Left lung (tissue), 10 donors: ENCODE data around the gene CORO1C. TPM values are rescaled to one million over a fixed set of nuclear protein-coding genes. Genes with fewer than 3 reads are reported as not detected.
"Not testable (repeated sequence)": the region's sequence is repeated elsewhere in the genome, so short reads cannot be mapped to it uniquely, and the experiment has no call there.

Source experiments
- ATAC-seq: fragments of 200-7000 bp; cut with Tn5 transposase; one replicate; pipeline ENCODE4 v1.9.1; 2020; ENCODE audit warnings: moderate library complexity
- DNase-seq, 4 donors: peaks; one replicate each; pipeline ENCODE4 v3.0.0-alpha.2; 2013 to 2020
- H3K27ac ChIP-seq, 2 donors: fragments of 200-600 bp; sonication (generic) in 1 of 2; one replicate each; pipeline versions ENCODE4 v1.5.0 to v1.8.0; 2020 to 2021
- H3K27me3 ChIP-seq, 2 donors: fragments of 200-600 bp; sonication (generic) in 1 of 2; one replicate each; pipeline versions ENCODE4 v1.5.0 to v1.8.0; 2020 to 2021
- H3K36me3 ChIP-seq, 2 donors: fragments of 200-600 bp; sonication (generic) in 1 of 2; one replicate each; pipeline versions ENCODE4 v1.5.0 to v1.8.0; 2020 to 2021
- H3K4me1 ChIP-seq, 2 donors: fragments of 200-600 bp; one replicate each; pipeline ENCODE4 v1.8.0; 2021
- H3K4me3 ChIP-seq, 2 donors: fragments of 200-600 bp; sonication (generic) in 1 of 2; one replicate each; pipeline versions ENCODE4 v1.5.0 to v1.8.0; 2020 to 2021; ENCODE audit warnings: mild to moderate bottlenecking in 1 of 2
- H3K9me3 ChIP-seq, 2 donors: fragments of 200-600 bp; sonication (generic) in 1 of 2; one replicate each; pipeline versions ENCODE4 v1.5.0 to v1.8.0; 2020 to 2021
- intact Hi-C, 2 donors: fragments of 100-400 bp; cut with DNase I; formaldehyde crosslinking; loops; one replicate each; pipeline versions ENCODE4 v1.11.2 to v1.14.2; 2022
- polyA plus RNA-seq, 6 donors: library from polyadenylated mRNA; unstranded; fragments of 120-200 nt; gene quantifications; one replicate each; pipeline ENCODE4 v1.2.1, GENCODE V29; 2013; ENCODE audit not compliant: insufficient read length in 6 of 6
- total RNA-seq, 2 donors: library from RNA; stranded (reverse); fragmentation: NEBNext Ultra II Directional; extraction: Animal tissue kit (Norgen Biotek cat#: 25700); gene quantifications; one replicate each; pipeline ENCODE4 v1.2.1, GENCODE V29; 2021
- TF ChIP-seq, protein P1 (sequence below), 2 donors: fragments of 200-600 bp; sonication (generic) in 1 of 2; IDR thresholded peaks; one replicate each; pipeline versions ENCODE4 v1.5.0 to v1.8.0; 2021; ENCODE audit warnings: antibody characterized with exemption in 2 of 2
- donor health status: DM: no; HTN: yes; CAD: no.
- donor health status: DM: no; HTN: no; CAD: no.

The CORO1C gene
- total and polyA plus RNA-seq, 8 donors = 77.7 to 282 (median 85.9) TPM

DNA sequence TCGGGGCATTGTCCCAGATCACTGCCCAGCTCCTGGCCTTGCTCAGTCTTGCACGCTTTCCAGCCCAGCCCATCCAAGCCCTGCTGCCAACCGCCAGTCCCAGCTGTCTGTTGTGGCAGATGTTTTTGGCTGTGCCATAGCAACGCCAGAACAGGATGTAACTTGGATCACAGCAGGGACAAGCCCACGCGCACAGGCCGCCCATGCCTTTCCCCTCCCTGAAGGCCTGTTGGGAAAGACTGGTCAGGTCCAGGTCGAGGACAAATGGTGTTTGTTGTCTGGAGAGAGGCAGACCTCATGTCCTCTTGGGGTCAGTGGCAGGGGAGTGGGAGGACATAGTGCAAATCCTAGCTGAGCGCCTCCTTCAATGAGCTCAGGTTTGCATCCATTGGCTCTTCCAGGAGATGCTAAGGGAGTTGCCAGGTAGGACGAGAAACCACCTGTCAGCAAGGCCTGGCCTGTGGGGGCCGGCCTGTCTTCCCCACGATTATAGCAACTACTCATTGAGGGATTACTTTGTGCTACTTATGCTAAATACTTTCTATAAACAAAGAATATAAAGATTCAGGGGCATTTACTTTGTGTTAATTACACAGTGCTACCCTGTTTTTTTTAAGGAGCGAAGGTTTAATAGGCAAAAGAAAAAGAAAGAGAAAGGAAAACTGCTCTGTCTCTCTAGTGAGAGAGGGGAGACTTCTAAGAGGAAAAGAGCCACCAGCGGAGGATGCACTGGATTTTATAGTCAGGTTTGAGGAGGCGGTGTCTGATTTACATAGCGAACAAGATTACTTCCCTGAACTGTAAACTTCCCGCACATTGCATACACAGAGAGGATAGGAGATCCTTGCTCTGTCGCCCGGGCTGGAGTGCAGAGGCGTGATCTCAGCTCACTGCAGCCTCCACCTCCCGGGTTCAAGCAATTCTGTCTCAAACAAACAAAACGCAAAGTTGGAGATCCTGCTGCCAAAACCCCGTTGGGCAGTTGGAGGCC is 42.8 kb upstream of the CORO1C start:
- intact Hi-C loops = no loop called here
- Histone ChIP-seq H3K9me3 (no peaks in the 10 kb centered on the region), H3K4me3 (no peak overlapping the region)

DNA sequence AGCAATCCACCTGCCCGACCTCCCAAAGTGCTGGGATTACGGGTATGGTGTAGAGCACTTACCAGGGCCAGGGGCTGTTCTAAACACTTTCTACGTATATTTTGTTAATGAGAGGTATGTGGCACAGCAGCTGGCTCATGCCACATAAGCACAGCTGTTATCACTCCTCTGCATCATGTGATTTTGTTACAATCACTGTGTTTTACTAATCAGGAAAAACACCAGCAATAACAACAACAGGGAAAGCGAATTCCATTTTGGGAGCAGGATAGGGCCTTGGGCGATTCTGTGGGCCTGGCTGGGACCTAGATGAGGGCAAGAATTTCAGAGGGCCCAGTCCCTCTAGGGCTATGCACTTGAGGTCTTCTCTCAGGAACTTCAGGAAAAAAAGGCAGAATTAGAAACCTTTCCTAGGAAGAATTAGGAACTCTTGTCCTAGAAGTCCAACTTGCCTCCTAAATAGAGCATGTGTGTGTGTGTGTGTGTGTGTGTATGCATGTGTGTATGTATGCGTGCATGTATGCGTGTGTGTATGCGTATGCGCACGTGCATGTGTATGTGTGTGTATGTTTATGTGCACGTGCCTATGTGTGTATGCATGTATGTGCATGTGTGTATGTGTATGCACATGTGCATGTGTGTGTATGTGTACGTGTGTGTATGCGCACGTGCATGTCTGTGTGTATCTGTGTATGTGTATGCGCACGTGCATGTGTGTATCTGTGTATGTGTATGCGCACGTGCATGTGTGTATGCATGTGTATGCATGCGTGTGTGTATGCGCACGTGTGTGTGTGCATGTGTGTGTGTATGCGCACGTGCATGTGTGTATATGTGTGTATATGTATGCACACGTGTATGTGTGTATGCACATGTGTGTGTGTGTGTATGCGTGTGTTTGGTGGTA is 41.8 kb upstream of the CORO1C start:
- Histone ChIP-seq H3K4me3 (no peak overlapping the region), H3K27me3 (peaks cover 0 to 10% of the 10 kb centered on the region in 2 donors), H3K36me3 (no peaks in the 10 kb centered on the region), H3K27ac (no peak overlapping the region), H3K9me3 (no peaks in the 10 kb centered on the region), H3K4me1 (peaks cover 10 to 13% of the 10 kb centered on the region in 2 donors)
- intact Hi-C loops = no loop called here
- ATAC-seq (no peak), DNase-seq (peak in 1 of 4 donors; percentile 17)
- TF ChIP-seq, protein P1, sequence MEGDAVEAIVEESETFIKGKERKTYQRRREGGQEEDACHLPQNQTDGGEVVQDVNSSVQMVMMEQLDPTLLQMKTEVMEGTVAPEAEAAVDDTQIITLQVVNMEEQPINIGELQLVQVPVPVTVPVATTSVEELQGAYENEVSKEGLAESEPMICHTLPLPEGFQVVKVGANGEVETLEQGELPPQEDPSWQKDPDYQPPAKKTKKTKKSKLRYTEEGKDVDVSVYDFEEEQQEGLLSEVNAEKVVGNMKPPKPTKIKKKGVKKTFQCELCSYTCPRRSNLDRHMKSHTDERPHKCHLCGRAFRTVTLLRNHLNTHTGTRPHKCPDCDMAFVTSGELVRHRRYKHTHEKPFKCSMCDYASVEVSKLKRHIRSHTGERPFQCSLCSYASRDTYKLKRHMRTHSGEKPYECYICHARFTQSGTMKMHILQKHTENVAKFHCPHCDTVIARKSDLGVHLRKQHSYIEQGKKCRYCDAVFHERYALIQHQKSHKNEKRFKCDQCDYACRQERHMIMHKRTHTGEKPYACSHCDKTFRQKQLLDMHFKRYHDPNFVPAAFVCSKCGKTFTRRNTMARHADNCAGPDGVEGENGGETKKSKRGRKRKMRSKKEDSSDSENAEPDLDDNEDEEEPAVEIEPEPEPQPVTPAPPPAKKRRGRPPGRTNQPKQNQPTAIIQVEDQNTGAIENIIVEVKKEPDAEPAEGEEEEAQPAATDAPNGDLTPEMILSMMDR (IDR thresholded peaks at IDR 0.05) = no peak

More for the DNA sequence above, 42.8 kb upstream of the CORO1C start:
- no peaks in the 10 kb centered on the region for H3K36me3 ChIP-seq
- ATAC-seq (peak; percentile 78), DNase-seq (peak in 3 of 4 donors; percentile 69 to 80 (median 73))
- TF ChIP-seq, protein P1 (IDR thresholded peaks at IDR 0.05) = no peak
- peaks cover 4 to 10% of the 10 kb centered on the region in 2 donors for H3K4me1 ChIP-seq
- H3K27me3 ChIP-seq = peaks cover 0 to under 1% of the 10 kb centered on the region in 2 donors
- H3K27ac ChIP-seq = peak overlapping the region; percentile 19 to 43

DNA sequence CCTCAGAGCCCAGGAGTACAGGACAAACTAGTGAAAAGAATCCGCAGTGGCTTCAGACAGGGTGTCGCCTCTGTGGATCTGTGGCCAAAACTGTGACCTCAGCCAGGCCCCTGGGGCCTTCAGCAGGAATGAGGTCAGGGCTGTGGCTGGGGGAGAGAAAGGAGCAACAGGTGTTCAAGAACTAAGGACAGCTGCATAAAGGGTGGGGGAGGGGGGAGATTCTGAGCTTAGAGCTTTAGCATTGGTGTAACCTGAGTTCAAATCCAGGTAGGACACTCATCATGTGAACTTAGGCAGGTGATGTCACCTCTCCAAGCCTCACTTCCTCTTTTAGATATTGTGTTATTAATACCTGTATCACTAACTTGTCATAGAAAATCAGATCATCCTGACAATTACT is 40.9 kb upstream of the CORO1C start:
- intact Hi-C loops = no loop called here
- H3K4me1 ChIP-seq = peaks cover 10 to 13% of the 10 kb centered on the region in 2 donors

DNA sequence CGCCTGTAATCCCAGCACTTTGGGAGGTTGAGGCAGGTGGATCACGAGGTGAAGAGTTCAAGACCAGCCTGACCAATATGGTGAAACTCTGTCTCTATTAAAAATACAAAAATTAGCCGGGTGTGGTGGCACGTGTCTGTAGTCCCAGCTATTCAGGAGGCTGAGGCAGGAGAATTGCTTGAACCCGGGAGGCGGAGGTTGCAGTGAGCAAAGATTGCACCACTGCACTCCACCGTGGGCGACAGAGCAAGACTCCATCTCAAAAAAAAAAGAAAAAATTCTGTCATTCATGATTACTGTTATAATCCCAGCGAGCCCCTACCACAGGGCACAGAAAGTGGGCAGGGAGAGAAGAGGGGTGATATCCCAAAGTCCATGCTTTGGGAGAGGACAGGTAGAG is 40.5 kb upstream of the CORO1C start:
- ATAC-seq = not testable (repeated sequence)

More for the DNA sequence above, 40.9 kb upstream of the CORO1C start:
- TF ChIP-seq, protein P1 (IDR thresholded peaks at IDR 0.05) = no peak
- peak in 1 of 4 donors; percentile 22 for DNase-seq
- H3K4me3 ChIP-seq = no peak overlapping the region
- no peaks in the 10 kb centered on the region for H3K9me3 ChIP-seq
- no peaks in the 10 kb centered on the region for H3K36me3 ChIP-seq
- H3K27ac ChIP-seq = no peak overlapping the region
- peaks cover 0 to 10% of the 10 kb centered on the region in 2 donors for H3K27me3 ChIP-seq
- no peak for ATAC-seq

GRCh38 chr12:108770963-108771362 is 39.6 kb upstream of the CORO1C start:
- DNase-seq = peak in 1 of 4 donors; percentile 2
- Histone ChIP-seq H3K9me3 (no peaks in the 10 kb centered on the region), H3K36me3 (no peaks in the 10 kb centered on the region), H3K4me3 (no peak overlapping the region), H3K4me1 (peaks cover 10 to 13% of the 10 kb centered on the region in 2 donors), H3K27me3 (peaks cover 0 to 10% of the 10 kb centered on the region in 2 donors), H3K27ac (no peak overlapping the region)
- ATAC-seq = no peak
- intact Hi-C loops = no loop called here
- TF ChIP-seq, protein P1 (IDR thresholded peaks at IDR 0.05) = no peak

More for the DNA sequence above, 40.5 kb upstream of the CORO1C start:
- H3K36me3 ChIP-seq, H3K27ac ChIP-seq, H3K9me3 ChIP-seq, H3K4me3 ChIP-seq, H3K27me3 ChIP-seq, intact Hi-C loops: not testable (repeated sequence)
- DNase-seq = peak in 1 of 4 donors; percentile 11
- peaks cover 10 to 13% of the 10 kb centered on the region in 2 donors for H3K4me1 ChIP-seq
